ENCODE measurements around the gene PCBP2. TPM values are rescaled to one million over a fixed set of nuclear protein-coding genes. Genes with fewer than 3 reads are reported as not detected.

Gene PCBP2
- polyA plus RNA-seq, 1 experiment = 286 TPM

DNA sequence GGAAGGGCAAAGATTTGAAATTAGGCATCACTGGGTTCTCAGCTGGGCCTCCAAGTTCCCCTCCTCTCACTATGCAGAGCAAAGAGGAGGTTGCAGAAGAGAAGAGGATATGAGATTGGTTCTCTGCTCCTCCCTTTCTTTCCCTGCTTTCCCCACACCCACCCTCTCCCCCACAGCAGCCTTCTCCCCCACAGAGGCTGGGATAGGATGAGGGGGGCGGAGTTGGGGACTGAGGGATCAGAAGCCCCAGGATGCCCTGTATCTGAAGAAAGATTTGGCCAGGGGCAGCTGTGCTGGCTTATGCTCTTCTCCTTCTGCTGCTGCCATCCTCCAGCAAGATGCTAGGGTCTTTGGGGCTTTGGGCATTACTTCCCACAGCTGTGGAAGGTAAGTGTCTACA lies 28.3 kb upstream of the PCBP2 start, which contains the start of gene AMHR2:
Gene AMHR2 (plus strand): TSS at position 259 of the 400 bp plus-strand sequence. CDS start 80 bp downstream, at position 339.
- ChIA-PET CTCF (interaction anchor here (1.0 to 7.5 kb wide), 3 partner anchors 12 to 69 kb away, joined by 4 to 325 read pairs (median 4); partner anchors contain the start of gene SP1), POLR2A (no interaction called here)
- no peak within 1 kb of the TSS for H3K27ac ChIP-seq (ENCODE audit: low read depth, low read length)
- H3K9me3 ChIP-seq (ENCODE audit: control insufficient read depth, insufficient read depth, low read length) = no peaks in the 10 kb centered on the region
- no peak within 1 kb of the TSS for H3K4me3 ChIP-seq (ENCODE audit: low read depth, low read length)
- TF ChIP-seq, protein P1, sequence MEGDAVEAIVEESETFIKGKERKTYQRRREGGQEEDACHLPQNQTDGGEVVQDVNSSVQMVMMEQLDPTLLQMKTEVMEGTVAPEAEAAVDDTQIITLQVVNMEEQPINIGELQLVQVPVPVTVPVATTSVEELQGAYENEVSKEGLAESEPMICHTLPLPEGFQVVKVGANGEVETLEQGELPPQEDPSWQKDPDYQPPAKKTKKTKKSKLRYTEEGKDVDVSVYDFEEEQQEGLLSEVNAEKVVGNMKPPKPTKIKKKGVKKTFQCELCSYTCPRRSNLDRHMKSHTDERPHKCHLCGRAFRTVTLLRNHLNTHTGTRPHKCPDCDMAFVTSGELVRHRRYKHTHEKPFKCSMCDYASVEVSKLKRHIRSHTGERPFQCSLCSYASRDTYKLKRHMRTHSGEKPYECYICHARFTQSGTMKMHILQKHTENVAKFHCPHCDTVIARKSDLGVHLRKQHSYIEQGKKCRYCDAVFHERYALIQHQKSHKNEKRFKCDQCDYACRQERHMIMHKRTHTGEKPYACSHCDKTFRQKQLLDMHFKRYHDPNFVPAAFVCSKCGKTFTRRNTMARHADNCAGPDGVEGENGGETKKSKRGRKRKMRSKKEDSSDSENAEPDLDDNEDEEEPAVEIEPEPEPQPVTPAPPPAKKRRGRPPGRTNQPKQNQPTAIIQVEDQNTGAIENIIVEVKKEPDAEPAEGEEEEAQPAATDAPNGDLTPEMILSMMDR (IDR thresholded peaks at IDR 0.05; ENCODE audit: low read depth, low read length) = no peak
- H3K27me3 ChIP-seq (ENCODE audit: control insufficient read depth, insufficient read depth, low read length) = peaks cover 7% of the 10 kb centered on the region
- no peak for DNase-seq (ENCODE audit: low read depth, low spot score)

DNA sequence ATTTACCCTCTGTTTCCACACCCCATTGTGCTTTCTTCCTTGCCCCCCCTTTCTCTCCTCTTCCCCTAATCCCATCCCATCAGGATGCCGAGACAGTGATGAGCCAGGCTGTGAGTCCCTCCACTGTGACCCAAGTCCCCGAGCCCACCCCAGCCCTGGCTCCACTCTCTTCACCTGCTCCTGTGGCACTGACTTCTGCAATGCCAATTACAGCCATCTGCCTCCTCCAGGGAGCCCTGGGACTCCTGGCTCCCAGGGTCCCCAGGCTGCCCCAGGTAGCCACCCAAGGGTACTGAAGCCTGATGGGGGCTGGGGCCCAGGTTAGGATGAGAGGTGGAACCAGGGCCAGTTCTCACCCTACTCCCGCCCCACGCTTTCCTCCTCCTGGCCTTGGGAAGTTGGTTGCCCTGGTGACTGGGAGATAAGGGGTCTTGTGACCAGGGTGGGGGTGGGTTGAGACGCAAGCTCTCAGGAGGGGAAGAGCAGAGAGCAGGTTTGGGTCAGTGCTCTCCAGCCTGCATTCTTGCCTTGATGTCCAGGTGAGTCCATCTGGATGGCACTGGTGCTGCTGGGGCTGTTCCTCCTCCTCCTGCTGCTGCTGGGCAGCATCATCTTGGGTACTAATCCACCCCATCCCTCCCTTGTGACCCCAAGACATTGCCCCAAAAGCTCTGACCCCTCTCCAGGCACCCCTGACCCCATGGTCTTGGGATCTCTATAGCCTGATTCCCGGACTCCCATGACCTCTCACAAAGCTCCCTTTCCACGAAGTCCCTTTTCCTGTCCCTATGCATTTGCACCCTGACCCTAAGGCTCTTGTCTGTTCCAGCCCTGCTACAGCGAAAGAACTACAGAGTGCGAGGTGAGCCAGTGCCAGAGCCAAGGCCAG lies 27.0 kb upstream of the PCBP2 start:
- Histone ChIP-seq H3K27me3 (ENCODE audit: control insufficient read depth, insufficient read depth, low read length) (peaks cover 7% of the 10 kb centered on the region), H3K4me3 (ENCODE audit: low read depth, low read length) (no peak overlapping the region), H3K9me3 (ENCODE audit: control insufficient read depth, insufficient read depth, low read length) (no peaks in the 10 kb centered on the region), H3K27ac (ENCODE audit: low read depth, low read length) (no peak overlapping the region)
- DNase-seq (ENCODE audit: low read depth, low spot score) = no peak
- ChIA-PET CTCF (interaction anchor here (2.1 to 7.5 kb wide), 2 partner anchors 70 to 104 kb away, joined by 7 to 325 read pairs; partner anchors contain the start of gene AAAS), POLR2A (no interaction called here)
- TF ChIP-seq, protein P1 (IDR thresholded peaks at IDR 0.05; ENCODE audit: low read depth, low read length) = no peak

DNA sequence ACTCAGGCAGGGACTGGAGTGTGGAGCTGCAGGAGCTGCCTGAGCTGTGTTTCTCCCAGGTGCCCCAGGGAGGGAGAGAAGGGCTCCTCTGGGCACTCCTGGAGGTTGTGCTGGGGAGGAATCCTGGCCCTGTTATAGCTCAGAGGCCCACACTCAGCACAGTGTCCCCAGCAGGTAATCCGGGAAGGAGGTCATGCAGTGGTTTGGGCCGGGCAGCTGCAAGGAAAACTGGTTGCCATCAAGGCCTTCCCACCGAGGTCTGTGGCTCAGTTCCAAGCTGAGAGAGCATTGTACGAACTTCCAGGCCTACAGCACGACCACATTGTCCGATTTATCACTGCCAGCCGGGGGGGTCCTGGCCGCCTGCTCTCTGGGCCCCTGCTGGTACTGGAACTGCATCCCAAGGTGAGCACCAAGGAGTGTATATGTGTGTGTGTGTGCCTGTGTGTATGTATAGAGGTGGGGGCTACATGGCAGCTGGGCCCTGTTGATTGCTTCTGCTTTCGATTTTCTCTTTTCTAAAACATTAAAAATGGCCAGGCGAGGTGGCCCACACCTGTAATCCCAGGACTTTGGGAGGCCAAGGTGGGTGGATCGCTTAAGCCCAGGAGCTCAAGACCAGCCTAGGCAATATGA lies 26.3 kb upstream of the PCBP2 start:
- ChIA-PET POLR2A (no interaction called here), CTCF (interaction anchor here (2.1 to 7.5 kb wide), 2 partner anchors 71 to 104 kb away, joined by 7 to 325 read pairs; partner anchors contain the start of gene AAAS)
- no peak overlapping the region for H3K4me3 ChIP-seq (ENCODE audit: low read depth, low read length)
- H3K27ac ChIP-seq (ENCODE audit: low read depth, low read length) = no peak overlapping the region
- TF ChIP-seq, protein P1 (IDR thresholded peaks at IDR 0.05; ENCODE audit: low read depth, low read length) = no peak
- H3K9me3 ChIP-seq (ENCODE audit: control insufficient read depth, insufficient read depth, low read length) = no peaks in the 10 kb centered on the region
- DNase-seq (ENCODE audit: low read depth, low spot score) = no peak
- peaks cover 7% of the 10 kb centered on the region for H3K27me3 ChIP-seq (ENCODE audit: control insufficient read depth, insufficient read depth, low read length)

DNA sequence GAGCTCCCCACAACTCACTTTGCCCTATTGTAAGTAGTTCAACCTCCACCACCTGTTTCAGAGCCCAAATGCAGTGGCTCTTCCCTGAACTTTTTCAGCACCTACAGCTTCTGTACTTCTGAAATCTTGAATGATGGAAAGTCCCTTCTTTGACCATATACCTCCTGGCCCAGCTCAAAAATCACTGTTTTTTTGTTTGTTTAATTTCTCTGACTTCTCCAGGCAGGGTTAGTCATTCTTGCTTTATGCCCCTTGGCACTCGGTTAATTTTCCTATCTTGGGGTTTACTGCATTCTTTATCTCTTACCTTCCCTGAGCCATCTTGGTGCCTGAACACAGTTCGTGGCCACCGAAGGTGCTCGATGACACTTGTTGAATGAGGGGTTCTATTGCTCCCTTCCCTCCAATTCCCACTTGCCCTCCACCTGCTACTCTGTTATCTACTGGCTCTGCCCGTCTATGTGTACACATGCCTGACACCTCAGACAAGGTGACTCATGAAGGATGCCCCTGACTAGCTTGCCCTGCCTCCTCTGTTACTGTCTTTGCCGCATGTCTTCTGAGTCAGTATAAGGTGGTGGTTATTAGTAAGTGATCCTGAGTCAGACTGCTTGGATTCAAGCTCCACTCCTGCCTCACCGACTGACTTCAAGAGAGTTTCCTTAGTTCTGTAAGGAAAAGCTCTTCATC lies 23.9 kb upstream of the PCBP2 start:
- Histone ChIP-seq H3K27me3 (ENCODE audit: control insufficient read depth, insufficient read depth, low read length) (peaks cover 7% of the 10 kb centered on the region), H3K4me3 (ENCODE audit: low read depth, low read length) (no peak overlapping the region), H3K27ac (ENCODE audit: low read depth, low read length) (no peak overlapping the region), H3K9me3 (ENCODE audit: control insufficient read depth, insufficient read depth, low read length) (no peaks in the 10 kb centered on the region)
- CTCF ChIA-PET = interaction anchor here (0.5 to 1.6 kb wide), 4 partner anchors 47 to 106 kb away, joined by 3 to 16 read pairs (median 4); partner anchors contain the start of gene AAAS
- POLR2A ChIA-PET = interaction anchor here (1.0 to 1.3 kb wide), 2 partner anchors 13 to 48 kb away, joined by 4 read pairs; partner anchors contain the start of gene SP1
- peak; percentile 70 for DNase-seq (ENCODE audit: low read depth, low spot score)
- TF ChIP-seq, protein P1 (IDR thresholded peaks at IDR 0.05; ENCODE audit: low read depth, low read length) = no peak
